Testis (tissue), 3 donors: Measurements from ENCODE around the gene FAM174C. TPM values are rescaled to one million over a fixed set of nuclear protein-coding genes. Genes with fewer than 3 reads are reported as not detected.

Experiments used
- DNase-seq: peaks from one replicate; pipeline ENCODE4 v3.0.0-alpha.2; 2019
- H3K27ac ChIP-seq, 2 donors: fragments of 200-600 bp; sonication (generic); one replicate each; pipeline ENCODE4 v1.5.1; 2019
- H3K27me3 ChIP-seq: fragments of 200-600 bp; sonication (generic); one replicate; pipeline ENCODE4 v1.5.1; 2019
- H3K36me3 ChIP-seq: fragments of 200-600 bp; sonication (generic); one replicate; pipeline ENCODE4 v1.5.1; 2017; ENCODE audit warnings: low read depth; ENCODE audit errors: missing control alignments
- H3K4me1 ChIP-seq: fragments of 200-600 bp; sonication (generic); one replicate; pipeline ENCODE4 v1.5.1; 2019
- H3K4me3 ChIP-seq, 2 donors: fragments of 200-600 bp; sonication (generic); one replicate each; pipeline ENCODE4 v1.5.1; 2017 to 2019
- H3K9me3 ChIP-seq: fragments of 200-600 bp; sonication (generic); one replicate; pipeline ENCODE4 v1.5.1; 2017
- CTCF ChIP-seq, 3 experiments: fragments of 450-650 bp in 2 of 3; fragments of 200-600 bp in 1 of 3; sonication (generic) in 1 of 3; IDR thresholded peaks; one replicate each; pipeline ENCODE4 v1.5.1; 2016 to 2019; ENCODE audit warnings: antibody characterized with exemption in 3 of 3, mild to moderate bottlenecking in 2 of 3, moderate library complexity in 1 of 3
- POLR2A ChIP-seq: fragments of 450-650 bp; IDR thresholded peaks from one replicate; pipeline ENCODE4 v1.6.1; 2017; ENCODE audit warnings: antibody characterized with exemption, mild to moderate bottlenecking, moderate library complexity
- WGBS, 2 donors: methylation state at CpG; one replicate each; pipeline ENCODE4 v1.1.5; 2018; 5-methylcytosine and 5-hydroxymethylcytosine counted together
- intact Hi-C: fragments of 100-400 bp; cut with DNase I; formaldehyde crosslinking; loops from one replicate; pipeline ENCODE4 v1.15.1; 2023; ENCODE audit warnings: low total_unique reads
- polyA plus RNA-seq: library from polyadenylated mRNA; stranded (reverse); fragments of 350-450 nt; fragmentation: Illumina TruSeq; extraction: RNeasy Lipid Tissue Mini Kit (QIAGEN cat#74804); gene quantifications from one replicate; pipeline ENCODE4 v1.2.3, GENCODE V29; 2014; ENCODE audit warnings: low read depth, low replicate concordance; ENCODE audit not compliant: insufficient read depth
- total RNA-seq, 2 donors: library from RNA; depleted of rRNA; stranded (reverse); fragments of >200 nt; gene quantifications; one replicate each; pipeline ENCODE4 v1.2.3, GENCODE V29; 2016

The FAM174C gene
- total and polyA plus RNA-seq, 3 donors from 2014 or later = 51.6 to 128 (median 111) TPM

DNA sequence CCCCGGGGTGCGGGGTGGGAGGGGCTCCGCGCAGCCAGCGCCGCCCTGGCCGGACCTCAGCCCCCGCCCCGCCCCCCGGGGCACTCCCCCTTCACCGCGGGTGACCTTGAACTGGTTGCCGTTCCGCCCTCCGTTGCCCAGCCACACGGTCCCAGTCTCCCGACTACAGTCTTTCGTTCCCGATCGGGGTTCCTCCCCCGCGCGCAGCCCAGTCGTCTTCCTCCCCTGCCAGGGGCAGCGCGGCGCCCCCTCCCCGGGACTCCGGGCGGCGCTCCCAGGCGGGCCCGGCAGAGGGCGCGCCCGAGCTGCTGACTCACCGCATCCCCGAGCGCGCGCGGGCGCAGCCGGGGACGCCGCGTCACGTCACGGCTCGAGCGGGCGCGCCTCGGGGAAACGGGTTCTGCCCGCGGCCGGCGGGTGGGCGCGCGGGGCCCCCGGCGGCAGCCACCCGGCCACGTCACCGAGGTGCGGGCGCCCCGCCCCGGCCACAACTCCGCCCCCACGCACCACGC lies 26.5 kb upstream of the FAM174C start:
- H3K36me3 ChIP-seq = no peaks in the 10 kb centered on the region
- peaks cover 67% of the 10 kb centered on the region for H3K4me1 ChIP-seq
- intact Hi-C loops = no loop called here

GRCh38 chr19:1249298-1249989 lies 25.9 kb upstream of the FAM174C start:
- peak overlapping the region; percentile 86 to 99 for H3K27ac ChIP-seq
- H3K9me3 ChIP-seq = no peaks in the 10 kb centered on the region
- intact Hi-C loops = no loop called here
- no peak for TF ChIP-seq CTCF (IDR thresholded peaks at IDR 0.05)
- TF ChIP-seq POLR2A = peak; percentile 80
- no peaks in the 10 kb centered on the region for H3K36me3 ChIP-seq
- 0 to 1% methylated on average over 17 to 93 of the region's 102 CpGs for WGBS, 2 donors
- H3K27me3 ChIP-seq = no peaks in the 10 kb centered on the region
- peak overlapping the region; percentile 78 to 84 for H3K4me3 ChIP-seq
- peaks cover 67% of the 10 kb centered on the region for H3K4me1 ChIP-seq
- peak; percentile 97 for DNase-seq

More for the DNA sequence above, 26.5 kb upstream of the FAM174C start:
- no peaks in the 10 kb centered on the region for H3K9me3 ChIP-seq
- H3K27ac ChIP-seq = peak overlapping the region; percentile 97 to 99
- peak overlapping the region; percentile 78 to 82 for H3K4me3 ChIP-seq
- DNase-seq = peak; percentile 79
- 0% methylated on average over 38 of the region's 74 CpGs; no CpG with 5 or more reads in 1 of the 2 donors for WGBS, 2 donors
- H3K27me3 ChIP-seq = no peaks in the 10 kb centered on the region
- TF ChIP-seq CTCF (IDR thresholded peaks at IDR 0.05) (peak; percentile 82 to 97 (median 93)), POLR2A (no peak)

DNA sequence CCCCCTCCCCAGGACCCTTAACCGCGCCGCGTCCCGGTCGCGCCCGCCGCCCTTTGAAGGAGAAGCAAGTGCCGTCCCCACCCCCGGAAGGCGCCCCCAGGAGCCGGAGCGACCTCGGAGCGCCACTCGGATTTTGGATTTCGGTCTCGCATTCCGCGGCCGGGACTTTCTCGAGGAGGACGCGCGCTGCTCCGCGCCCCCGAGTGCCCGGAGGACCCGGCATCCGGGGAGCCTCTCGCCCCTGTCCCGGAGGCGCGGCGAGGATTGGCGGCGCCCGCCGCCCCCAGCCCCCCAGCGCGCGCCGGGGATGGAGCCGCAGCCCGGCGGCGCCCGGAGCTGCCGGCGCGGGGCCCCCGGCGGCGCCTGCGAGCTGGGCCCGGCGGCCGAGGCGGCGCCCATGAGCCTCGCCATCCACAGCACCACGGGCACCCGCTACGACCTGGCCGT lies 25.3 kb upstream of the FAM174C start:
- Histone ChIP-seq H3K27ac (peak overlapping the region; percentile 77 to 95), H3K4me1 (peaks cover 61% of the 10 kb centered on the region), H3K9me3 (no peaks in the 10 kb centered on the region), H3K27me3 (no peaks in the 10 kb centered on the region), H3K36me3 (no peaks in the 10 kb centered on the region), H3K4me3 (peak overlapping the region; percentile 78 to 84)
- TF ChIP-seq POLR2A (no peak), CTCF (IDR thresholded peaks at IDR 0.05) (no peak)
- DNase-seq = no peak
- WGBS, 2 donors = 0% methylated on average over 8 to 33 of the region's 67 CpGs
- intact Hi-C loops = no loop called here

DNA sequence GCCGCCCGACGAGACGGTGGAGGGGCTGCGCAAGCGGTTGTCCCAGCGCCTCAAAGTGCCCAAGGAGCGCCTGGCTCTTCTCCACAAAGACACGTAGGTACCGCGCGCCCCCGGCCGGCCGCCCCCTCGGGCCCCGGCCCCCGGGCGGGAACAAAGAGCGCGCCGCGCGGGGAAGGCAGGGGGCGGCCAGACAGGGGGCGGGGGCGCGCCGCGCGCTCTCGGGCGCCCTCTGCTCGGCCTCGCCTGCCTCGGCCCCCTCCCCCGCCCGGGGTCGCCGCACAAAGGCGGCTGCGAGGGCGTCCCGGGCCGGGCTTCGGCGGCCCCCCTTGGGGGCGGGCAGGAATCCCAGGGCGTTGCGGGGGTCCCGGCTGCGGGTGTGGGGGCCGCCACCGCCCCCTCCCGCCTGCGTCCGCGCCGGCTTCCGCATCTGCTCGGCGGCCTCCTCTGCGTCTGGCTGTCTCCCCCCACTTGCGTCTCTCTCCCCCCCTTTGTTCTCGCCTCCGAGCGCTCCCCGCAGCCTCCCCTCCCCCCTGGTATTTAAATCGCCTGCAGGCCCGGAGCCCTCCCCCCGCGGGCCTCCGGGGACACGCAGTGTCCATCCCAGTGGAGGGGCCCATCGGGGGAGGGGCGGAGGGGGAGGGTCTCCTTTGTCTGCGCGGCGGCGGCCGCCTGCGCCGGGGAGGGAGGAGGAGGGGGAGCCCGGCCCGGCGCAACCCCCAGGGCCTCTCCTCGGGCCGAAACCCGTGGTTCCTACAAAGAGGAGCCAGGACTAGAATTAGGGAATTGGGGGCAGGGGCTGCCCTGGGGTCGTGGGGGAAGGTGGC lies 24.7 kb upstream of the FAM174C start:
- TF ChIP-seq CTCF (IDR thresholded peaks at IDR 0.05) (no peak), POLR2A (no peak)
- DNase-seq = peak; percentile 73
- peak overlapping the region; percentile 77 to 95 for H3K27ac ChIP-seq
- no peaks in the 10 kb centered on the region for H3K27me3 ChIP-seq
- H3K36me3 ChIP-seq = no peaks in the 10 kb centered on the region
- 1 to 4% methylated on average over 11 to 90 of the region's 90 CpGs for WGBS, 2 donors
- no peaks in the 10 kb centered on the region for H3K9me3 ChIP-seq
- H3K4me3 ChIP-seq = peak overlapping the region; percentile 78 to 84
- intact Hi-C loops = no loop called here
- peaks cover 61% of the 10 kb centered on the region for H3K4me1 ChIP-seq
